GM18951 (cell line): ENCODE data around the gene HNRNPH3.
"Not testable (repeated sequence)": the region's sequence is repeated elsewhere in the genome, so short reads cannot be mapped to it uniquely, and the experiment has no call there.

Source experiments
- POLR2A ChIP-seq: IDR thresholded peaks from 4 replicates; pipeline ENCODE4 v1.6.1; 2011; ENCODE audit warnings: mild to moderate bottlenecking; ENCODE audit not compliant: insufficient read length, insufficient read depth; ENCODE audit errors: extremely low read depth
- in situ Hi-C: fragments of 300-500 bp; cut with MboI; formaldehyde crosslinking; loops from one replicate; pipeline ENCODE4 v1.12.0; 2022; ENCODE audit warnings: low sequenced_read_pairs, mixed read lengths, inconsistent platforms; ENCODE audit not compliant: unreplicated experiment

HNRNPH3 gene

DNA sequence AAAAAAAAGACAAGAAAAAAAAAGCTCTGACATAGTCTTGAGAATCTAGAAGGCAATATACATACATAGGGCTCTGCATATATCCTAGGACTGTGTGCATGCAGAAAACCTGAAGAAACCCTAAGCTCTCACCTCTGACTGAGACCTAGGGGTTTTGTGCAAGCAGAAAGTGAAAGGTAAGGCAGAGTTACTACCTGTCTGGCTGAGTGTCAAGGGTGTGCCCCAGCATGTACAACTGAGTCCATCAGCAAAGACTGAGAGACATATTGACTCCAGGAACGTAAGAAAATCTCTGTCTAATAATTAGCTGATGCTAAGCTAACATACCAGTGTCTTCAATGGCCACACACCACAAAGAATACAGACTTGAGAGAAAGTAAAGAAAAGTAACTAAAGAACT lies 16.3 kb upstream of the HNRNPH3 start:
- in situ Hi-C loops: no loop called here

DNA sequence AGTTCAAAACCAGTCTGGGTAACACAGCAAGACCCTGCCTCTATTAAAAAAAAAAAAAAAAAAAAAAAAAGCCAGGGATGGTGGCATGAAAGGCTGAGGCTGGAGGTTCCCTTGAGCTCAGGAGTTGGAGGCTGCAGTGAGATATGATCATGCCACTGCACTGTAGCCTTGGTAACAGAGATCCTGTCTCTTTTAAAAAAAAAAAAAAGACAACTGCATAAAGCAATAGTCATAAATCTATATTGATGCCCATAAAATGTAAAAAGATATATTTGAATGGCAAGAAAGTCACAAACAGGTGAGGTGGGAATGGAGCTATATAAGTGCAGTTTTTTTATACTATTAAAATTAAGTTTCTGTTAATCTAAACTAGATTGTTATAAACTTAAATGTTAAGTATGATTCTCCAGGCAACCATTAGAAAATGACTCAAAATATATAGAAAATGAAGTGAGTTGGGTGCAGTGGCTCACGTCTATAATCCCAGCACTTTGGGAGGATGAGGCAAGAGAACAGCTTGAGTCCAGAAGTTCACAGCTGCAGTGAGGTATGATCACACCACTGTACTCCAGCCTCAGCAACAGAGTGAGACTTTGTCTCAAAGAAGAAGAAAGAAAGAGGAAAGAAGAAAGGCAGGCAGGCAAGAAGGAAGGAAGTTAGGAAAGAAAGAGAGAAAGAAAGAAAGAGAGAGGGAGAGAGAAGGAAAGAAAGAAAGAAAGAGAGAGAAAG lies 13.4 kb upstream of the HNRNPH3 start:
- TF ChIP-seq POLR2A: no peak
- in situ Hi-C loops: no loop called here

More for the DNA sequence above, 16.3 kb upstream of the HNRNPH3 start:
- TF ChIP-seq POLR2A: no peak

DNA sequence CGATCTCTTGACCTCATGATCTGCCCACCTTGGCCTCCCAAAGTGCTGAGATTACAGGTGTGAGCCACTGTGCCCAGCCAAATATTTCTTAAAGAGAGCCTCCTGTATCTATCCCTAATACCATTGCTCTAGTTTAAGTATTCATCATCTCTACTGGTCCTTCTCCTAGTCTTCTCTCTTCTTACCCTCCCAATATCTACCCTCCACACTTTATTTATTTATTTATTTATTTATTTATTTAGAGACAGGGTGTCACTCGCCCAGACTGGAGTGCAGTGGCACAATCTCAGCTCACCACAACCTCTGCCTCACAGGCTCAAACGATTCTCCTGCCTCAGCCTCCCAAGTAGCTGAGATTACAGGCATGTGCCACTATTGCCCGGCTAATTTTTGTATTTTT lies 7.5 kb upstream of the HNRNPH3 start:
- in situ Hi-C loops: not testable (repeated sequence)

GRCh38 chr10:68327889-68328786 lies 3.7 kb upstream of the HNRNPH3 start:
- no peak for TF ChIP-seq POLR2A
- in situ Hi-C loops: no loop called here

GRCh38 chr10:68329506-68329861 lies 2.4 kb upstream of the HNRNPH3 start:
- in situ Hi-C loops: no loop called here
- no peak for TF ChIP-seq POLR2A

GRCh38 chr10:68330852-68331454 lies 911 bp upstream of the HNRNPH3 start:
- in situ Hi-C loops: no loop called here

GRCh38 chr10:68332259-68333057 lies 594 bp downstream of the HNRNPH3 start, which contains the start of gene PBLD:
Gene PBLD (minus strand): TSS chr10:68332928. CDS start chr10:68306844, 26,084 bp downstream.
- TF ChIP-seq POLR2A: peak; percentile 63
- in situ Hi-C loops: no loop called here

More at GRCh38 chr10:68330852-68331454, 911 bp upstream of the HNRNPH3 start:
- TF ChIP-seq POLR2A: no peak

GRCh38 chr10:68333058-68333395 lies 1.2 kb downstream of the HNRNPH3 start:
- in situ Hi-C loops: no loop called here
- no peak for TF ChIP-seq POLR2A

- in situ Hi-C loops: no loop called here
- TF ChIP-seq POLR2A: no peak
Measured at GRCh38 chr10:68333440-68334431, 1.9 kb downstream of the HNRNPH3 start.

DNA sequence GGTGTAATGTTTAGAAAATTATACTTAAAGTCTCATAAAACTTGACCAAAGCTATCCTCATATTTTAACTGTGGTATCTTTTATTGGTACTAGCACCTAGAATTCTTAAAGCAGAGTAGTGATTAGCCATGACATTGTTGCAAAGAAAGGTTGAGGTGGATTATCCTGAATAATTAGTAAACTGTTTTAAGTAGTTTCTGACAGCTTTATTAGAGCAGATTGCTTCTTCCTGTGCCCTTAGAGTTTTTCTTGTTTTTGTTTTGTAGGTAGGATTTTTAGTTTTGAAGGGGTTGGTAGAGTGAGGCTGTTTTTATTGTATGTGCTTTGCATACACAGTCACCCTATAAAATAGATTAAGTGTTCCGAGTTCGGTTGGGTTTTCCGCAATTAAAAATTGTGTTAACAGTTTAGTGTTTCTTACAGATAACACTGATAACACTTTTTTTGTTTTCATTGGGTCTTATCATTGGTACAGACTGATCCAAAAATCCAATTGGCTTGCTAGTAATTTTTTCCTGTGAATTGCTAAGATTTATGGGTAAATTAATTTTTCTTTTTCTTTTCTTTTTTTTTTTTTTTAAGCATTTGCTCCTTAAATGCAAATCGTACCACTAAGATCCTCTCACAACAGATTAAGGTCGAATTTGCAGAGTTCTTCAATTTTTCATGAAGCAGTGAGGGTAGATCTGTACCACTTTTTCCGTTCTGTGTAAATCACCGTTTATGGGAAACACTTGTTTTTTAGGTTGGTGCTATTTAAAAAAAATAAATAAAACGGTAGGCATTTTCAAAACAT lies 3.0 kb downstream of the HNRNPH3 start:
- no peak for TF ChIP-seq POLR2A
- in situ Hi-C loops: no loop called here

- in situ Hi-C loops: no loop called here
- TF ChIP-seq POLR2A: no peak
Measured at GRCh38 chr10:68336754-68337351, 5.0 kb downstream of the HNRNPH3 start.
